GM19372 (cell line): ENCODE measurements around the gene ALPI.
"Not testable (repeated sequence)": the region's sequence is repeated elsewhere in the genome, so short reads cannot be mapped to it uniquely, and the experiment has no call there.

Experiments
- ATAC-seq: cut with Tn5 transposase; IDR thresholded peaks from one replicate; pipeline ENCODE4 v1.9.1; 2021; ENCODE audit warnings: mild to moderate bottlenecking, low read depth, moderate library complexity; ENCODE audit not compliant: unreplicated experiment

The ALPI gene

DNA sequence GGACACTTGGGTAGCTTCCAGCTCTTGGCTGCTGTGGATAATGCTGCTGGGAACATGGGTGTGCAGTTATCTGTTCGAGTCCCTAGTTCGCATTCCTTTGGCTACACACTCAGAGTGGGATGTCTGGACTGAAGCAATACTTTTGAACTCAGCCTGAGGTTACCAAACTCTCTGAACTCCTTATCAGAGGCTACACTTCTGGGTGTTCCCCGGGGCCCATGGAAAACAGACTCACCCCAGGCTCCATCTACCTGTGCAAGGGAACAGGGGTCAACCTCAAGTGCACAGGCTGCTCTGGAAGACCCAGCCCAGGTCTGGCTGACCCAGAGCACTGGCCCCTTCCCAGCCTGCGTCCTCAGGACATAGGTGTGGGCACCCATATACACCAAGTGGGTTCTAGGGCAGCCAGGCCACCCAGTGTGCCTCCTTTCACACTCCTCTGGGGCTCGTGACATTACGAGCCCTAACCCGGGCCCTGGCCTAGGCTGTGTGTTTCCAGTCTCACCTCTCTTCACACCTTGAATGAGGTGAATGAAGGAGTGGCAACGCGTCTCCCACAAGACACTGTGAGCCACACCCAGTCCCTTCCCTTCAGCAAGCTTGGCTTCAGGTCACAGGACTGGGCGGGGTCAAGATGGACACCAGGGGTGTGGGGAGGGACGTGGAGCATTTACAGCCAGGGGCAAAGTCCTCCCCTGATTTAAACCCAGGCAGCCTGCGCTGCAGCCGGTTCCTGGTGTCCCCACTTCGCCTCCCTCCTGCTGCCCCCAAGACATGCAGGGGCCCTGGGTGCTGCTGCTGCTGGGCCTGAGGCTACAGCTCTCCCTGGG lies at the start of gene ALPI:
TSS of gene ALPI (plus strand) at position 728 of the 830 bp plus-strand sequence. CDS start at position 775, 47 bp downstream.
- ATAC-seq, result no peak

DNA sequence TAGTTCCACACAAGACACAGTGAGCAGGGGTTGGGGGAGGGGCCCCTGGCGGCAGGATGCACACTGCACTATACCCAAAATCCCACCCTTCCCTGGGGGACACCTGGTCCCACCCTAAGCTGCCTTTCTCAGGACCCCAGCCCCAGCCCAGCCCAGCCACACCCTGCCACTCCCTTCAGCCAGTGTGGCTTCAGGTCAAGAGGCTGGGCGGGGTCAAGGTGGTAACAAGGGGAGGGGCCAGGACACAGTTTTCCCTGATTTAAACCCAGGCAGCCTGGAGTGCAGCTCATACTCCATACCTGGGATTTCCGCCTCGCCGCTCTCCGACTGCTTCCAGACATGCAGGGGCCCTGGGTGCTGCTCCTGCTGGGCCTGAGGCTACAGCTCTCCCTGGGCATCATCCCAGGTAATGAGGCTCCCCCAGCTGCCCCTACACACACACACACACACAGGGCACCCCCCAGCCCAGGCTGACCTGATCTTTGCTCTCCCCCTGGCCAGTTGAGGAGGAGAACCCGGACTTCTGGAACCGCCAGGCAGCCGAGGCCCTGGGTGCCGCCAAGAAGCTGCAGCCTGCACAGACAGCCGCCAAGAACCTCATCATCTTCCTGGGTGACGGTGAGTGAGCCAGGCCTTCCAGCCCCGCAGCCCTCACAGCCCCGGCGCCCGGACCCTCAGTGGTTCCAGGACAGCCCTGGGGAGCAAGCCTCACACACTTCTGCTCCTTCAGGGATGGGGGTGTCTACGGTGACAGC lies 49.2 kb upstream of the ALPI start, which contains the start of gene ALPG:
TSS of gene ALPG (plus strand) at position 289 of the 755 bp plus-strand sequence. CDS start at position 340, 51 bp downstream.
- ATAC-seq, result no peak

DNA sequence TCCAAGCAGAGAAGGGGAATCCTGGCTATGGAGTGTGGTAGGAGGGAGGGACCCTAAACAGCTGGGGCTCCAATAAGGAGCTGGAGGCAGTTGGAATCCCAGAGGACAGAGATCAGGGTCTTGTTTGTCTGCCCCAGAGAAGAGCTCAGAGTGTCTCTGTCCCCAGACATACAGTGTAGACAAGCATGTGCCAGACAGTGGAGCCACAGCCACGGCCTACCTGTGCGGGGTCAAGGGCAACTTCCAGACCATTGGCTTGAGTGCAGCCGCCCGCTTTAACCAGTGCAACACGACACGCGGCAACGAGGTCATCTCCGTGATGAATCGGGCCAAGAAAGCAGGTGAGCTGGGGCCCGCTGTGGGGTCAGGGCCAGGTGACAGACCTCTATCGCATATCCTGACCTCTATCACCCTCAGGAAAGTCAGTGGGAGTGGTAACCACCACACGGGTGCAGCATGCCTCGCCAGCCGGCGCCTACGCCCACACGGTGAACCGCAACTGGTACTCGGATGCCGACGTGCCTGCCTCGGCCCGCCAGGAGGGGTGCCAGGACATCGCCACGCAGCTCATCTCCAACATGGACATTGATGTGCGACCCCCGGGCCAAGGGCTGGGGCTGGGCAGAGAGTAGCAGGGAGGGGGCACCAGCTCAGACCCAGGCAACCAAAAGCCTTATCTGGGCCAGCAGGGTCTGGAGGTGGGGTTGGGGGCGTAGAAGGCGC lies 48.4 kb upstream of the ALPI start:
- ATAC-seq, result not testable (repeated sequence)

DNA sequence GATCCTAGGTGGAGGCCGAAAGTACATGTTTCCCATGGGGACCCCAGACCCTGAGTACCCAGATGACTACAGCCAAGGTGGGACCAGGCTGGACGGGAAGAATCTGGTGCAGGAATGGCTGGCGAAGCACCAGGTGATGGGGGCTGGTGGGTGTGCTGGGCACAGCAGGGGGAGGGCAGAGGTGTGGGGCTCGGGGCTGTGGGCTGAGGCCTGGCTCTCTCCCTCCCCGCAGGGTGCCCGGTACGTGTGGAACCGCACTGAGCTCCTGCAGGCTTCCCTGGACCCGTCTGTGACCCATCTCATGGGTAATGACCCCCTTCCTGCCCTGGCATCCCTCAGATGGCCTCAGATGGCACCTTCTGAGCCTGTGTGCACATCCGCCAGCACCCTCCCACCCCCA lies 47.7 kb upstream of the ALPI start:
- not testable (repeated sequence) for ATAC-seq

DNA sequence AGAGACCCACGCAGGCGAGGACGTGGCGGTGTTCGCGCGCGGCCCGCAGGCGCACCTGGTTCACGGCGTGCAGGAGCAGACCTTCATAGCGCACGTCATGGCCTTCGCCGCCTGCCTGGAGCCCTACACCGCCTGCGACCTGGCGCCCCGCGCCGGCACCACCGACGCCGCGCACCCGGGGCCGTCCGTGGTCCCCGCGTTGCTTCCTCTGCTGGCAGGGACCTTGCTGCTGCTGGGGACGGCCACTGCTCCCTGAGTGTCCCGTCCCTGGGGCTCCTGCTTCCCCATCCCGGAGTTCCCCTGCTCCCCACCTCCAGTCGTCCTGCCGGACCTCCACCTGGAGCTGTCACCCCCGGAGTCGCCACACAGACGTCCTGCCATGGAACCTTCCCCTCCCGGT lies 46.3 kb upstream of the ALPI start:
- ATAC-seq, result not testable (repeated sequence)

DNA sequence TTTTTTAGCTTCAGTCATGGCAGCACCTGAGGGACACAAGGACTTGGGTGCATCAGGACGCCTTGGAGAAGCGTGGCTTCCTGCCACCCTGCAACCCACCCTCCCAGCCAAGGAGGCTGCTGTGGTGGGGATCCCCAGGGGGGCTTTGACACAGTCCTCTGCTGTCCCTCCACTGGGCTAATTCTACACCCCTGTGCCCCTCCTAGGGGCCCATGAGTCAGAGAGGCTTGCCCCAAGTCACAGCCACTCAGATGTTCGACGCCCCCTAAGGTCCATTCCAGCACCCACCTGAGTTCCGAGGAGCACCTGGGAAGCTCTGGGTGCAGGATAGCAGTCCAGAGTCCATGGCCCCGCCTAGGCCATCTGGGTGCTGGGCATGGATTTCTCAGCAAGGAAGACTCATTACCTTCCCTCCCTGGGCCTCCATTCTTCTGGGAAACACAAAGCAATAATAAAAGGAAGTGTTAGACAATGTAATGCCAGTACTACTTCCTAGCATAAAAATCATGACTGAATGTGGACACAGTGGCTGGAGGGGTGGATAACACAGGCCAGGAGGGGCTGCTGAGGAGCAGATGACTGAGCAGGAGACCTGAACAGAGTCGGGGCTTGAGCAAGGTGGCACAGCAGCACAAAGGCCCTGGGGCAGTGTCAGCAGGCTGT lies 45.6 kb upstream of the ALPI start:
- no peak for ATAC-seq

DNA sequence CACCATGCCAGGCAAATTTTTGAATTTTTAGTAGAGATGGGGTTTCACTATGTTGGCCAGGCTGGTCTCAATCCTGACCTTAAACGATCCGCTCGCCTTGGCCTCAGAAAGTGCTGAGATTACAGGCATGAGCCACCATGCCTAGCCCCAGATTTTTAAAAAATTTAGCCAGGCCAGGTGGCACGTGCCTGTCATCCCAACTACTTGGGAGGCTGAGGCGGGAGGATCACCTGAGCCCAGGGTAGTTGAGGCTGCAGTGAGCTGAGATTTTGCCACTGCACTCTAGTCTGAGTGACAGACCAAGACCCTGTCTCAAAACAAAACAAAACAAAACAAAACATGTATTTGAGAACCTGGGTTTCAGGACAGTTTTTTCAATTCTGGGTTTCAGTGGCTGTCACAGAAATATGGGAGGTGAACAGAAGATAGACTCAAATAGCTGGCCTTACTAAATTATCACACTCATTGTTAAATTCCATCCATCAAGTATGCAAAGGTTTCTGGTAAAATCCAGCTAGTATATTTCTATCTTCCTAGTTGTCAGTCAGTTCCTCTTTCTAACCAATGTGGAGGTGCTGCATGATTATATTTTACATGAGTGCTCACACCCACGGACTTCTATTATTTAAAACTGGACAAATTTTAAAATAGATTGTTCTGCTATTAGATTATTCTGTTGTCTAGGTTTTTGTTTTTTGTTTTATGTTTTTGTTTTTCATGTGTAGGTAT lies 43.9 kb upstream of the ALPI start:
- ATAC-seq, result no peak

DNA sequence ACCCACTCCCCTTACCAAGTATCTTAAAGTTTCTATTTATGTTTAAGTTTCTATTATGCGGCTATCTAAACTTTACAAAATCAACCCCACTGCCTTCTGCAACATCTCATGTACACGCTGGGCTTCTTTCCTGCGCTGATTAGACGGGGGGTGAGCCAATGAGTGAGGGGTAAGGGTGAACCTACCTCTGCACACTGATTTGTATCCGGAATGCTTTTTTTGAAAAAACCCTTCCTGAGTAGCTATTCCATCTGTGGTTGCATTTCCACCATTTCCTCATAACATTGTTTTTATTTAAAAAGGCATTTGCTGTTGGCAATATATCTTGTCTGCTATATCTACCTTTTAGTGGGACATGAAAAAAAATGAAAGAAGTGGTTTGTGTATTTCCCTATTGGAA lies 43.0 kb upstream of the ALPI start:
- no peak for ATAC-seq

DNA sequence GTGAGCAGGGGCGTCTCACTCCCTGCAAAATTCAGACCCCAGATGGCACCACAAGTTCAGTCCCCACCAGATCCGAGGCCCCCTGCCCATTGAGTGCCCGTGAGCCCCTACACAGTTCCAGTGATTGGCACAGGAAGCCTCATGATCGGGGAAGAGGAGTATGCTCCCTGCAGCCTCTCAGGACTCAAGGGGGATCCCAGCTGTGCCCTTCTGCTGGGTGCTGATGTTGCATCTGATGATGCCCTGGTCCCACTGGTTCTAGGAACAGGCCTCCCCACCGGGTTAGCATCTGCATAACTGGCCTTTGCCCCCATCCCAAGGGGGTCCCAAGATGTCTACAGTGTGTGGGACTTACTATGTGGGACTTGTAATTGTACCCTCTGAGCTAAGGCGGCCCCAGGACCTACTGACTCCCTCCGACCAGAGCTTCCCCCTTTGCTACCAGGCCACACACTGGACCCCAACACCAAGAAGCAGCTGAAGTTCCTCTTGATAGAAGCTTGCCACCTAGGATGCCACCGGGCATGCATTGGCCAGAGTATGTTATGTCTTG lies 40.7 kb upstream of the ALPI start:
- ATAC-seq, result no peak

DNA sequence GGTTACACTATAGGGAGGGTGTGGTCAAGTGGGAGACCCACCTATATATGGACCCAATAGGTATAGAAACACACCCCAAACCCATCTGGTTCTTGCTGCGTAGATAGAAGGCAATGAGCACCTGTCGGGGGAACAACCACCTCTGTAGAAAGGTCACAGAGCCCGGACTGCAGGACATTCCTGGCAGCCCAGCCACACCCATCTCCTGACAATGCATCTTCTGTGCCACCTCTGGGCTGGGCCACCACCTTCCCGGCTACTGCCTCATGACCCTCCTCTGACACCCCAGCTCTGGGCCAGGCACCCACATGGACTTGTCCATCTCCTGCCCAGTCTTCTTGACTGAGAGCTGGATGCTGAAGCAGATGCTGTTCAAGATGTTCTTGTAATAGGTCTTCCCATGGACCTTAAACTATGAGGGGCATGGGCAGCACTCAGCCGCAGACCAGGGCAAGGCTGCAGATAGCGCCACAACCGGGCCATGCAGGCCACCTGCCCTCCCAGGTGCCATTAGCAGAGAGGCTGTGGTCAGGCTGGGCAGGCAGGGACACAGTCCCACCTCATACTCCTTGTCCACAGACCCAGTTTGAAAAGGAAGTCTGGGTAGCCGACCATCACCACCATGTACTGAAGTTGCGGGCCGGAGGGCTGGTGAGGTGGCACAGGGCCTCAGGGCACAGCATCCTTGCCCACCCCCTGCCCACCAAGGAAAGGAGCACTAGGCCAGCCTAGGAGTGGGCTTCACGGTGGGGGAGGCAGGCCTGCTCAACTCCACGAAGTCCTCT lies 40.0 kb upstream of the ALPI start:
- no peak for ATAC-seq

DNA sequence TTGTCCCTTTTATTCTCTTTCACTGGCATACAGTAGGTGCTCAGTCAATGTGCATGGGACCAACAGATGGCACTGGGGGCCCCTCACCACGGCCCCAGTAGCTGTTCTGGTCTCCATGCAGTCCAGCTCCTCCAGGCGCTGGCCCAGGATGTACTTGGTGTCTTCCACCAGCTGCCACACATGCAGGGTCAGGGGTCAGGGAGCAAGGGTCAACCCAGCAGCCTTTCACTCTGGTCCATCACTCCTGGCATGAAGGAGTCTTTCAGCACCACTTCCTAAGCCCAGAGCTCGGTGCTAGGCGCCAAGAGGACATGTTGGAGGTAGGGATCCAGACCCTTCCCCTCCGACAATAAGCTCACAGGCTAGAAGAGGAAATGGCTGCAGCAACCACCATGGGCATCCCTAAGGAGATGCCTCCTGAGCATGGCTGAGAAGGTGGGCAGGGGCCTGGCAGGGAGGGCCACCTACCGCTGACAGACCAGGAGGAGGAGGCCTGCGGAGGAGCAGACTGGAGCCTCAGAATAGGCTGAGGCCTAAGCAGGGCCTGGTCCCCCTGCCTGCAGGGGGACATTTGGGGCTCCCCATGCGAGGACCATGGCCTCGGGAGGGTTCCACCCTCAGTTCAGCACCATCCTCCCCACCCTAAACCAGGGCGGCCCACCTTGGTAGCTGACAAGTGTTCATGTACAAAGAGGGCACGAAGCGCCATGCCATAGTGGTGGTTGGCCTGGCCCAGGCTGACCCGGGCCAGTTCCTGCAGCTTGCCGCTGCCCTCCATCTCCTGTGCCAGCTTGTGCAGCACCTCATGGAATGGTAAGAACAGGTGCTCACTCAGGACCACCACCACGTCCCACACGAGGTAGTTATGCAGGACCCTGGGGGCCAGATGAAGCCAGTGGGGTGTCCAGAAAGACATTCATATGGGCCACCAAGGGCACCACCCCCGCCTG lies 39.2 kb upstream of the ALPI start:
- no peak for ATAC-seq

DNA sequence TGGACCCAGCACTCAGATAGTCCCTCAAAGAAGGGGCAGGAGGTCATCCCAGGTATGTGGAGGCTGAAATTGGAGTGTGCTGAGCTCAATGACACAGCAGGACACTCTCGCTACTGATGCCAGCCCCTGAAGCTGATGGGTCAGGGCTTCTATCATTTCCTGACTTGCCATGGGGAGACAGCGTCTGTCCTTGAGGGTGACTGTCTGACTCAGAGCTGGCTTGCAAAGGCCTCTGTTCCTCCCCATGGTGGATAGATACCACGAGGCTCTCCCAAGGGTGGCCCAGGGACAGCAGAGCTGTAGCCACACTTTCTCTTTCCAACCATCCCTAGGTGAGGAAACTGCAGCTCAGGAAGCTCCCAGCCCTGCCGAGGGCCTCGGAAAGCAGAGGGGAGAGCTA lies 38.5 kb upstream of the ALPI start:
- ATAC-seq, result no peak

DNA sequence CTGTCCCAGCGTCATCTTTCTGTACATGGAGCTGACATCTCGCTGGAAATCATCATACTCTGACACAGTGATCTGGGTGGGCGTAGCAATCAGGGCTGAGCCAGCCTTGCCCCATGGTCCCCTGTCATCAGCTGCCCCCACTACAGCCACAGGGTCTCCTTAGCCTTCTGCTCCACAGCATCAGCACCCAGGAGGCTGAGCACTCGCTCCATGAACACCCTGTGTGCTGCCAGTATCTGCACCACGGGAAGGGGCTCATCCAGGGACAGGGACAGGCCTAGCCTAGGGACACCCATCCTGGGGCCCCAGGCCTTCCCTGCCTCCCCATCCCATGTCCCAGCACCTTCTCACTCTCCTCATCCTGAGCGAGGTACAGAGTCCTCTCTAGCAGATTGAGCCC lies 37.9 kb upstream of the ALPI start:
- ATAC-seq, result no peak

DNA sequence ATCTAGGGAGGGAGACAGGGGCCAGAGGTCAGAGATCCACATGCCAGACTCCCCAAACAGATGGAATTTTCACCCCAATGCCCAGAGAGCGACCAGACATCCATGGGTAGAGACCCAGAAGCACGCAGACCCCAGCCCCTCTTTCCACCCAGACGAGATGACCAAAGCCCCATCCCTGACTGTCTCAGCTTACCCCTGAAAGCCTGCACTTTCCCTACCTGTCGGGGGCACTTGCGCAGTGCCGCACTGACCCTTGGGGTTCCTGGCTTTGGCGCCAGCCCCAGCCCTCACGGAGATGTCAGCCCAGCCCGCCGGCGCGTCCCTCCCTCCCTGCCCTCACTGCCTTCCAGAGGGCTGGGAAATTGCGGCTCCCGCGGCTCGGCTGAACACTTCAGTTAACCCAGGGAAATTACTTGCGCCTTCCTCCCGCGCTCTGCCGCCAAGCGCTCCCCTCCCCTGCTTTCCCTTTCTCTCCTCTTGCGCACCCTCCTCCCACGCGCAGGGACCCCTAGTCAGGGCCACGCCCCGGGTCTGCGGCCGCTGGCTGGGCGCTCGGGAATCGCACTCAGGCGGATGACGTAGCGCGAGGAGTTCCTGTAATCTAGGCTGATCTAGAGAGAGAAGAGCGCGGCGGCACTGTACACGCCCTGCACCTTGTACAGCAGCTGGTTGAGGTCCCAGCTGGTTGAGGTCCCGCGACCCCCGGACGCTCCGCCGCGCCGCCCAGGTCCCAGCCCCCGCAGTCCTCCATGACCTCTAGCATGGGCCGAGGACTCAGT lies 37.3 kb upstream of the ALPI start:
- no peak for ATAC-seq

DNA sequence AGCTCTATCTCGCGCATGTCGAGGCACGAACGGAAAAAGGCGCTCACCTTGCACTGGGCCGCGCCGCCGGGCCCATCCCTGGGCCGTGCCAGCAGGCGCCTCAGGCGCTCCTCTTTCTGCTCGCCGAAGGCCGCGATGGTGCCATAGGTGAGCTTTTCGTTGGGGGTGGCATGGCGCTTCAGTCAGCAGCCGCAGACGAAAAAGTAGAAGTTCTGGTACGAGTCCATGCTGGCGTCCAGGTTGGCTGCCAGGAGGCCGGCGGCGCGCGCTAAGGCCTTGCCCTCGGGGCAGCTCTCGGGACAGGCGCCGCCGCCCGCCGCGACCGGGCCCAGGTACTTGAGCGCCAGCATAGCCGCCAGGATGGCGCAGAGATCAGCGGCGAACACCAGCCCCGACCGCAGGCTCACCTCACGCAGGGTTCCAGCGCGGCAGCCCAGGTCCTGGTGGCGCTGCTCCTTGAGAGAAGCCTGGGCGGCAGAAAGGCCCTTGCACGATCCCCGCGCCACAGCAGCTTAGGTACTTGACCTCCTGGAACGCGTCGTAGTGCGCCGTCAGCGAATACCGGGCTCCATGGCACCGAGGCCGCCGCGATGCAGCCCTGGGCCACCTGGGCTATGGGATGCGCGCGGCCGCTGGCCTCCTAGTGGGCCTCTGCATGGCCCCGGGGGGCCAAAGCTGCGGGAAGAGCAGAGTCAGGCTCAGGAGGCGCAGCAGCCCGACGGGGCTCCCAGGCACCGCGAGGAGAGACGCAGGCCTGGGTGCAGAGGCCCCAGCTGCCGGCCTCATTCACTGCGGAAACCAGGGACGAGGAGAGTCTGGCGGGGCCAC lies 36.5 kb upstream of the ALPI start:
- no peak for ATAC-seq

DNA sequence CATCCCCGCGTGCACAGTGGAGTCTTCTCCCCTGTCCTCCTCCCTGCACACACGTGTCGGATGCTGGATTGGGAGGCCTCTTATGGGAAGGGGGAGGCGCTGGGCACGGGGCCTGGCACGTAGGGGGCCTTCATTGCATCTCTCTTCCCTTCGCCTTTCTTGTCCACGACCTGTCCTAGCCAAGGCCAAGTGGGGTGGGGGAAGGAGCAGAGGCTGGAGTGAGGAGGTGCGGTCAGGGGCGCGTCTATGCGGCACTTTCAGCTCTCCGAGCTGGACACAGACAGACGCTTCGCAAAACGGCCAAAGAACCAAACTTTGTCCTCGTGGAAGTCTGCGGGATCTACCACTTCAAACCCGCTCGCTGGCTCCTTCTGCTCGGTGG lies 35.9 kb upstream of the ALPI start:
- ATAC-seq, result no peak
